Spleen (tissue), 11 donors: ENCODE data around the gene RBMS3. TPM values are rescaled to one million over a fixed set of nuclear protein-coding genes. Genes with fewer than 3 reads are reported as not detected.

Experiments
- DNase-seq: peaks from one replicate; pipeline ENCODE4 v3.0.0-alpha.2; 2020
- H3K27ac ChIP-seq, 8 donors: fragments of 200-600 bp; sonication (generic) in 7 of 8; 1 replicate in 4 of 8; 2 replicates in 4 of 8; pipeline versions ENCODE4 v1.5.0 to v1.8.0; 2016 to 2021; ENCODE audit warnings: inconsistent platforms in 4 of 8, mild to moderate bottlenecking in 4 of 8, moderate library complexity in 1 of 8
- H3K27me3 ChIP-seq, 7 donors: fragments of 200-600 bp; sonication (generic) in 6 of 7; replicated peaks in 1 of 7; 1 replicate in 4 of 7; 2 replicates in 3 of 7; pipeline versions ENCODE4 v1.5.0 to v1.8.0; 2016 to 2021; ENCODE audit warnings: inconsistent platforms in 3 of 7, mild to moderate bottlenecking in 1 of 7
- H3K36me3 ChIP-seq, 6 donors: fragments of 200-600 bp; sonication (generic) in 5 of 6; 1 replicate in 4 of 6; 2 replicates in 2 of 6; pipeline versions ENCODE4 v1.5.0 to v1.8.0; 2016 to 2021; ENCODE audit warnings: inconsistent platforms in 2 of 6
- H3K4me1 ChIP-seq, 6 donors: fragments of 200-600 bp; sonication (generic) in 5 of 6; 1 replicate in 3 of 6; 2 replicates in 3 of 6; pipeline versions ENCODE4 v1.5.0 to v1.8.0; 2016 to 2021; ENCODE audit warnings: inconsistent platforms in 3 of 6
- H3K4me3 ChIP-seq, 8 donors: fragments of 200-600 bp; sonication (generic) in 7 of 8; 1 replicate in 4 of 8; 2 replicates in 4 of 8; pipeline versions ENCODE4 v1.5.0 to v1.8.0; 2016 to 2021; ENCODE audit warnings: inconsistent platforms in 4 of 8, mild to moderate bottlenecking in 4 of 8, moderate library complexity in 2 of 8
- H3K9me3 ChIP-seq, 8 donors: fragments of 200-600 bp; sonication (generic) in 7 of 8; 1 replicate in 4 of 8; 2 replicates in 4 of 8; pipeline versions ENCODE4 v1.5.0 to v1.8.0; 2016 to 2021; ENCODE audit warnings: inconsistent platforms in 4 of 8
- POLR2A ChIP-seq, 3 donors: fragments of 450-650 bp; IDR thresholded peaks; one replicate each; pipeline ENCODE4 v1.5.1; 2017; ENCODE audit warnings: antibody characterized with exemption in 3 of 3, mild to moderate bottlenecking in 1 of 3
- POLR2AphosphoS5 ChIP-seq, 3 donors: sonication (generic); formaldehyde crosslinking; IDR thresholded peaks; one replicate each; pipeline ENCODE4 v1.5.1; 2017; ENCODE audit warnings: antibody characterized with exemption in 3 of 3
- WGBS, 5 donors: extraction: QIAGEN DNeasy Blood & Tissue Kit in 3 of 5; methylation state at CpG; one replicate each; pipeline versions ENCODE4 v1.1.5 to v1.1.7; 2013 to 2018; 5-methylcytosine and 5-hydroxymethylcytosine counted together
- intact Hi-C: fragments of 100-400 bp; cut with DNase I; formaldehyde crosslinking; loops from one replicate; pipeline ENCODE4 v1.15.0; 2023; ENCODE audit warnings: low total_unique reads
- polyA plus RNA-seq, 3 donors: library from polyadenylated mRNA; stranded (reverse); fragments of 200-250 nt; gene quantifications; one replicate each; pipeline ENCODE4 v1.2.1, GENCODE V29; 2013
- total RNA-seq, 7 donors: library from RNA; depleted of rRNA in 3 of 7; stranded (reverse); fragments of >200 nt in 3 of 7; fragmentation: NEBNext Ultra II Directional in 4 of 7; extraction: Animal tissue kit (Norgen Biotek cat#: 25700) in 4 of 7; gene quantifications; one replicate each; pipeline versions ENCODE4 v1.1.0 to v1.2.1, GENCODE V29; 2016 to 2021
- TF ChIP-seq, protein P1 (sequence below), 11 experiments: fragments of 200-600 bp in 7 of 11; fragments of 450-650 bp in 4 of 11; sonication (generic) in 4 of 11; IDR thresholded peaks in 8 of 11; conservative IDR thresholded peaks in 3 of 11; 1 replicate in 7 of 11; 2 replicates in 4 of 11; pipeline versions ENCODE4 v1.4.0 to v1.8.0; 2016 to 2021; ENCODE audit warnings: antibody characterized with exemption in 11 of 11, inconsistent platforms in 4 of 11, mild to moderate bottlenecking in 1 of 11
- donor health status: healthy with polysubstance abuse.
- donor health status: DM: no; HTN: no; CAD: no; lungs with moderate emphysema.
- donor health status: DM: no; HTN: no; CAD: no.
- donor health status: Bipolar disorder and iron deficiency.
- donor health status: healthy.
- donor health status: DM: no; HTN: no; CAD: no.
- donor health status: DM: yes; HTN: yes; CAD: no.

Gene RBMS3
- total and polyA plus RNA-seq, 10 donors, result 2.6 to 81.9 (median 52.5) TPM

DNA sequence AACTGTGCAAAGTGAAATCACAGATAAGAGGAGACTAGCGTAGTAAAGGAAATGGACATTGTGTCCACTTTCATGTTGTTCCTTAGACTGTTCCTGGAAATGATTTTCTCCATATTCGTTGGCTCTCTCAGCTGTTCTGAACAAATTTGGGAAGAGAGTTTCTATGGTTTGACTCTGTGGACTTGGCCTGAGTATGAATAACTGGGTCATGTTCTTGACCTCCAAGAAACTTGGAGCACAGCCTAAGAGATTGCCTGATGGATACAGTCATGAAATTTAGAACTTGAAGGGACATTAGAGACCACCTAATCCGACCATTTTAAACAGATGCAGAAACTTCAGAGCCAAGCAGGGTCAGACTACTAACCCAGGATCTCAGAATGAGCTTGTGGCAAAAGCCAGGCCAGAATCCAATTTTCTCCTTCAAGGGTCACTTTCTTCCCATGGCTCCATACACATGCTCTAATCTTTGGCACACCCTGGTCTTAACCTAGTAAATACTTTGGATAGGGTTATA lies 430.4 kb downstream of the RBMS3 start:
- Histone ChIP-seq H3K27ac (peak overlapping the region in 3 of 8 donors; percentile 26 to 45 (median 38)), H3K36me3 (no peaks in the 10 kb centered on the region), H3K4me3 (no peak overlapping the region), H3K9me3 (no peaks in the 10 kb centered on the region), H3K4me1 (no peaks in the 10 kb centered on the region), H3K27me3 (no peaks in the 10 kb centered on the region)
- DNase-seq, result no peak
- TF ChIP-seq POLR2A (IDR thresholded peaks at IDR 0.05), result no peak
- TF ChIP-seq POLR2AphosphoS5 (IDR thresholded peaks at IDR 0.05), result no peak
- TF ChIP-seq, protein P1, sequence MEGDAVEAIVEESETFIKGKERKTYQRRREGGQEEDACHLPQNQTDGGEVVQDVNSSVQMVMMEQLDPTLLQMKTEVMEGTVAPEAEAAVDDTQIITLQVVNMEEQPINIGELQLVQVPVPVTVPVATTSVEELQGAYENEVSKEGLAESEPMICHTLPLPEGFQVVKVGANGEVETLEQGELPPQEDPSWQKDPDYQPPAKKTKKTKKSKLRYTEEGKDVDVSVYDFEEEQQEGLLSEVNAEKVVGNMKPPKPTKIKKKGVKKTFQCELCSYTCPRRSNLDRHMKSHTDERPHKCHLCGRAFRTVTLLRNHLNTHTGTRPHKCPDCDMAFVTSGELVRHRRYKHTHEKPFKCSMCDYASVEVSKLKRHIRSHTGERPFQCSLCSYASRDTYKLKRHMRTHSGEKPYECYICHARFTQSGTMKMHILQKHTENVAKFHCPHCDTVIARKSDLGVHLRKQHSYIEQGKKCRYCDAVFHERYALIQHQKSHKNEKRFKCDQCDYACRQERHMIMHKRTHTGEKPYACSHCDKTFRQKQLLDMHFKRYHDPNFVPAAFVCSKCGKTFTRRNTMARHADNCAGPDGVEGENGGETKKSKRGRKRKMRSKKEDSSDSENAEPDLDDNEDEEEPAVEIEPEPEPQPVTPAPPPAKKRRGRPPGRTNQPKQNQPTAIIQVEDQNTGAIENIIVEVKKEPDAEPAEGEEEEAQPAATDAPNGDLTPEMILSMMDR (IDR thresholded peaks at IDR 0.05 in 8 of 11, conservative IDR thresholded peaks at IDR 0.05 in 3 of 11), result no peak
- WGBS, 5 donors, result 53 to 74% (median 61%) methylated on average over 3 of the region's 3 CpGs
- intact Hi-C loops, result no loop called here

DNA sequence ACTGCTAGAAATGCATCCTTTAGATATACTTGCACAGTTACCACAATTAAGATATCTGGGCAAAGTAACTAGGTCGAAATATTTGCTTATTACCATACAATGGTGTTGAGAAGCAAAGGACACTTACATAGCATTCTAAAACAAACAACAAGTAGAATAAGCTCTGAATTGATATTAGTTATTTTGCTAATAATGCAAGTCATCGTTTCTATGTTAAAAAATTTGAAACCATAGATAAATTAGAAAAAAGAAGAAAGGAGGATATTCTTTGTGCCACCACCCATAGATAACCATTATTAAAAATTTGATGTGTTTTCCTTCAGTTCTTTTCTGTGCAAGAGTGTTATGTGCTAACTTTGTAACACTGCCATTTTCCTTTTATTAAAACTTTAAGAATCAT lies 435.3 kb downstream of the RBMS3 start:
- Histone ChIP-seq H3K27ac (no peak overlapping the region), H3K36me3 (no peaks in the 10 kb centered on the region), H3K4me1 (no peaks in the 10 kb centered on the region), H3K27me3 (no peaks in the 10 kb centered on the region), H3K4me3 (no peak overlapping the region), H3K9me3 (no peaks in the 10 kb centered on the region)
- no peak for DNase-seq
- intact Hi-C loops, result no loop called here
- TF ChIP-seq, protein P1 (IDR thresholded peaks at IDR 0.05 in 8 of 11, conservative IDR thresholded peaks at IDR 0.05 in 3 of 11), result no peak
- TF ChIP-seq POLR2A (IDR thresholded peaks at IDR 0.05) (no peak), POLR2AphosphoS5 (IDR thresholded peaks at IDR 0.05) (no peak)
- 82 to 94% (median 87%) methylated on average over 2 of the region's 2 CpGs for WGBS, 5 donors

DNA sequence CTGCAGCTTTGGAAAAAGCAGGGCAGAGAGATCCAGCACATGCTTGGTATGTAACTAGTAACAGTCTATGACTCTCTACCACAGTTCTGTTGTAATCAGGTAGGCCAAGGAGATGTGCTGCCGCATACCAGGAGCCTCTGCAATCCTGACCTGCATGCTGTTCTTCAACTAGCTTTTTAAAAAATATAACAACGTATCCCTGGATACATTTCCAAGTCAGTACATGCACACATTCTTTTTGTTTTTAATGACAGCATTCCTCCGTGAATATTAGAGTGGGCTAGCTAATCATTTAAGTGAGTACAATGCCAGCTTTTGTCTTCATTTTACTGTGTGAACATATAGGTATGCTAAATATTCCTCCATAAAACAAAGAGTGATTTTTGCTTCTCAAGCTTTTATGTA lies 437.8 kb downstream of the RBMS3 start:
- intact Hi-C loops, result no loop called here

DNA sequence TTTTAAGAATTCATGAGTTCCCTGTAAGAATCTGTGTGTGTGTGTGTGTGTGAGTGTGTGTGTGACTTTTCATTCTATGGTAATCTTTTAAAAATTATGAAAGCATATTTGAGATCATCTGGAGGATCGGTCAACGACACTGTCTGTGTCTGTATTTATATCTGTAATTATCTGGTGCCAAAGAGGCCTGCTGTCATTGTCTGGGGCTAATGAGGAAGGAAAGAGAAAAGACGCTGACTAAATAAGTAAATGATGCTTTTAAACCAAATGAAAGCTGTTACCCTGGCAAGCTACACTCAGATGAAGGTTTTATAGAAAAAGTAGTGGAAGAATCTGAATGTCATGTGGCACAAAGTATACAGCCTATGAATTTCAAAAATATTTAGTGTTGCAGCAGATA lies 439.8 kb downstream of the RBMS3 start:
- 75 to 86% (median 82%) methylated on average over 3 of the region's 3 CpGs for WGBS, 5 donors
- Histone ChIP-seq H3K4me1 (no peaks in the 10 kb centered on the region), H3K9me3 (peaks cover 0 to 7% (median 0%) of the 10 kb centered on the region in 8 donors), H3K27ac (no peak overlapping the region), H3K36me3 (no peaks in the 10 kb centered on the region), H3K27me3 (no peaks in the 10 kb centered on the region), H3K4me3 (no peak overlapping the region)
- TF ChIP-seq POLR2A (IDR thresholded peaks at IDR 0.05) (no peak), POLR2AphosphoS5 (IDR thresholded peaks at IDR 0.05) (no peak)
- TF ChIP-seq, protein P1 (IDR thresholded peaks at IDR 0.05 in 8 of 11, conservative IDR thresholded peaks at IDR 0.05 in 3 of 11), result no peak
- DNase-seq, result no peak
- intact Hi-C loops, result no loop called here

More for the DNA sequence above, 437.8 kb downstream of the RBMS3 start:
- DNase-seq, result no peak
- peaks cover 0 to 7% (median 0%) of the 10 kb centered on the region in 8 donors for H3K9me3 ChIP-seq
- no peaks in the 10 kb centered on the region for H3K27me3 ChIP-seq
- no peaks in the 10 kb centered on the region for H3K36me3 ChIP-seq
- no peak overlapping the region for H3K4me3 ChIP-seq
- no peak overlapping the region for H3K27ac ChIP-seq
- H3K4me1 ChIP-seq, result no peaks in the 10 kb centered on the region
- TF ChIP-seq POLR2AphosphoS5 (IDR thresholded peaks at IDR 0.05), result no peak
- TF ChIP-seq POLR2A (IDR thresholded peaks at IDR 0.05), result no peak
- TF ChIP-seq, protein P1 (IDR thresholded peaks at IDR 0.05 in 8 of 11, conservative IDR thresholded peaks at IDR 0.05 in 3 of 11), result no peak
- 69 to 90% (median 84%) methylated on average over 3 of the region's 3 CpGs for WGBS, 5 donors
